ENCODE measurements around the gene FMN1.

The FMN1 gene

DNA sequence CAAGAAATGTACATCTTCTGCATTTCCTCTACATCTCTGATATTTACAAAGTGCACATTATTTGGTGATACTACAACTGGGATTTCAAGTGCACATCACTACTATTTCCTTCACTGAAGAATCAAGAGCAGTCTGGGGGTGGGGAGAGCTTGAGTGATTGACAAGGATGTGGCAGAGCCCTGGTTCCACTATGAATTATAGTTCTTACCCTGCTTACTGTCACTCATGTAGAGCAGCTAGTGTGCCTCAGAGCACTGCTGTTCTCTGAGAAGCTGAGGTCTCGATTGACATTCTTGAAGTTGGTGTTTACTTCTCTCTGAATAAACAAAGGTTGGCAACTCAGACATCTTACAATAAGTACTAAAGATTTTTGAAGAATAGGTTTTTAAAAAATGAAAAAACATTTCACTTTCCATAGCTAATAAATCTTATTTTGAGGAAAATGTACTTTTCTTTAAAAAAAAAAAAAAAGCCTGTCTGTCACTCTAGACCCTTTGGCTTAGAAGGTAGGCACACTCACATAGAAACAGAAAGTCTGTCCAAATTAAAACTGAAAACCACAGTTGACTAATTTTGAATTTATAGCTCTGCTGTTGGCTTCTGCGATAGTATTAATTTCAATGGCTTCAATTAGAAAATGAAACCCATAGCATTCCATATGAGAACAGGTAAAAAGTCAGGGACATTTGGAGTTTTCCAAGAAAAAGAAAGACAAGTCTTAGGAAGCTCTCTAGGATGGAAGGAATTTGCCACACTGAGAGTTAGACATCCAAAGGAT lies 471.2 kb downstream of the FMN1 start:
- TF ChIP-seq, protein P1, sequence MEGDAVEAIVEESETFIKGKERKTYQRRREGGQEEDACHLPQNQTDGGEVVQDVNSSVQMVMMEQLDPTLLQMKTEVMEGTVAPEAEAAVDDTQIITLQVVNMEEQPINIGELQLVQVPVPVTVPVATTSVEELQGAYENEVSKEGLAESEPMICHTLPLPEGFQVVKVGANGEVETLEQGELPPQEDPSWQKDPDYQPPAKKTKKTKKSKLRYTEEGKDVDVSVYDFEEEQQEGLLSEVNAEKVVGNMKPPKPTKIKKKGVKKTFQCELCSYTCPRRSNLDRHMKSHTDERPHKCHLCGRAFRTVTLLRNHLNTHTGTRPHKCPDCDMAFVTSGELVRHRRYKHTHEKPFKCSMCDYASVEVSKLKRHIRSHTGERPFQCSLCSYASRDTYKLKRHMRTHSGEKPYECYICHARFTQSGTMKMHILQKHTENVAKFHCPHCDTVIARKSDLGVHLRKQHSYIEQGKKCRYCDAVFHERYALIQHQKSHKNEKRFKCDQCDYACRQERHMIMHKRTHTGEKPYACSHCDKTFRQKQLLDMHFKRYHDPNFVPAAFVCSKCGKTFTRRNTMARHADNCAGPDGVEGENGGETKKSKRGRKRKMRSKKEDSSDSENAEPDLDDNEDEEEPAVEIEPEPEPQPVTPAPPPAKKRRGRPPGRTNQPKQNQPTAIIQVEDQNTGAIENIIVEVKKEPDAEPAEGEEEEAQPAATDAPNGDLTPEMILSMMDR (IDR thresholded peaks at IDR 0.05) = no peak

DNA sequence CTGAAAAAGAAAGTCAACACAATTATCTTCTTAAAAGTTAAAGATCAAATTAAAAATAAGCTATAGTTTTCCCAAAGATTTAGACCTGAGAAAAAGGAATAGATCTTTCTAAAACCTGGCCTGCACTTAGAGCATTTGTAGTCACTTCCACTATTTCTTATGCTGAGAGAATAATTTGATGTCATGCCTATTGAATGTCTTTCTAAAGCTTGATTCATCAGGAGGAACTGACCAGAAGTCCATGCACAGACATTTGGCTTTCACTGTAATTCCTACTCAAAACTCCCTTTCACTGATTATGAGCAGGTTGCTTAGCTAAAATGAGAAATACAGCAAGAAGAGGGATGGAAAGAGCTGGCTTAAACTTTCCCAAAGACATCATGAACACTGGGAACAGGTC lies 472.4 kb downstream of the FMN1 start:
- TF ChIP-seq, protein P1 (IDR thresholded peaks at IDR 0.05) = no peak

DNA sequence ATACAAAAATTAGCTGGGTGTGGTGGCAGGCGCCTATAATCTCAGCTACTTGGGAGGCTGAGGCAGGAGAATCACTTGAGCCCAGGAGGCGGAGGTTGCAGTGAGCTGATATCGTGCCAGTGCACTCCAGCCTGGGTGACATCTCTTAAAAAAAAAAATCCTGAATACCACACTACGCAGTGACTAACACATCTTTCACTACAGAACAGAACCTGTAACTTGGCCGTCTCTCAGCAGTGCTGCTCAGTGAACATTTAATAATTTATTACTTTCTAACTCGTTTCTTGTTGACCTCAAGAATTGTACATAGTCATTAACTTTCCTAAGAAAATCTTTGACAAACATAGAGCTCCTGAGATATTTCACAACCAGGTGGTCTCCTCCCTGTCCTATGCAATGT lies 472.9 kb downstream of the FMN1 start:
- TF ChIP-seq, protein P1 (IDR thresholded peaks at IDR 0.05) = no peak

DNA sequence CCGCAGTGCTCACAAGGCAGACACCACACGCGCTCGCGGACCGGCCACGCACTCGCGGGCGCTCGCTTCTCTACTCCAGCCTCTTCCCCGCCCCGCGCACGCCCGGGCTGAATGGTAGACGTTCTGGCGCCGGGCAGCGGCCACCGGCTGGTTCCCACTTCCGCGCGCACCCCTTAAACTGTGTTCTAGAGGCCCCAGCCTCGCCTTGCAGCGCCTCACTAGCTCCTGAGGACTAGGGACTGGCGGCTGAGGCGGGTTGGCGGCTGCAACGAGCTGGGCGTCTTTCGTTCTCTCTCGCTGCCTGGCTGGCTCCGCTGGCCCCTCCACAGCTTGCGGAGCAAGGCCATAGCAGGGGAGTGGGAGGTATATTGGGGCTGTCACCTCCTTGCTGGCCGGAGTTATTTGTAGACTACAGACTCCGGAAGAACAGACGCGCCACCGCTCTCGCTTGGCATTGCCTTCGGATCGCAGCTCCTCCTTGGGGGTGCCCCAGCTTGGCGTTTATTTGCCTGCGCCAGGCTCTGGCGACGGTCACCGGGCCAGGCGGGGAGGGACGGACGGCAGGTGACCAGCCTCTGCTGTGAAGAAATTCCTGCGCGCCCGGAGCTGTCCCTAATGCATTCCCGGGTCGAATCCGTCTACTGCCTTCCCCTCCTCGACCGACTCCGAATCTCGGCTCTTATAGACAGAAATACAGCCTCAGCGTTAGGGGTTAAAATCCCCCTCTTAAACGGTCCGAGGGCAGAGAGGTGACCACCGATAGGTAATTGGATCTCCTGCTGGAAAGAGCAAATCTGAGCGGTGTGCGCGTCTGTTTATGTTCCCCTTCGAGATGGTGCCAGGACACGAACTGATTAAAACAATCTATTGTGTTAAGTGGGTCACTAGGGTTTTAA lies 475.4 kb downstream of the FMN1 start:
- TF ChIP-seq, protein P1 (IDR thresholded peaks at IDR 0.05) = no peak

DNA sequence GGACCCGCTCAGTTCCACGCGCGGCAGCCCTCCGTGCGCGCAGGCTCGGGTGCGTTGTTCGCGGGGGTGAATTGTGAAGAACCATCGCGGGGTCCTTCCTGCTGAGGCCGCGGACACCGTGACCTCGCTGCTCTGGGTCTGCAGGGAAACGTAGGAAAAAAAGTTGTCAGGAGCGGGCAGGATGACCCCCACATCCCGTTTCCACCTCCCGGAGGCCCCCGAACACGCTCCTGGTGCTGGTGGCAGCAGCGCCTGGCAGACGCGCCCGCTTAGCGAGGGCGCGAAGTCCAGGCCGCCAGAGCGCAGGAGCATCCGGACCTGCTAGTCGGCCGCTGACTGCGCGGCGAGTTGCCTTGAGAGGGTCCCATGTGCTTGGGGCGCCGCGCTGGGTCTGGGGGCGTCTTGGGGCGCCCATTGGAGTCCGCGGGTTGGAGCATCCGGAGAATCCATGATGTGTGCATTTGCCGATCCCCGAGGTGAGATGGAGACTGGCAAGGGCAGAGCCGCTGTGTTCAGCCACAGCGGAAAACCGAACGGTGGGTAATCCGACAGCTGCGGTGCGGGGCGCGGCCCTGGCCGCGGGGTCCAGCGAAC lies 476.2 kb downstream of the FMN1 start:
- TF ChIP-seq, protein P1 (IDR thresholded peaks at IDR 0.05) = no peak

DNA sequence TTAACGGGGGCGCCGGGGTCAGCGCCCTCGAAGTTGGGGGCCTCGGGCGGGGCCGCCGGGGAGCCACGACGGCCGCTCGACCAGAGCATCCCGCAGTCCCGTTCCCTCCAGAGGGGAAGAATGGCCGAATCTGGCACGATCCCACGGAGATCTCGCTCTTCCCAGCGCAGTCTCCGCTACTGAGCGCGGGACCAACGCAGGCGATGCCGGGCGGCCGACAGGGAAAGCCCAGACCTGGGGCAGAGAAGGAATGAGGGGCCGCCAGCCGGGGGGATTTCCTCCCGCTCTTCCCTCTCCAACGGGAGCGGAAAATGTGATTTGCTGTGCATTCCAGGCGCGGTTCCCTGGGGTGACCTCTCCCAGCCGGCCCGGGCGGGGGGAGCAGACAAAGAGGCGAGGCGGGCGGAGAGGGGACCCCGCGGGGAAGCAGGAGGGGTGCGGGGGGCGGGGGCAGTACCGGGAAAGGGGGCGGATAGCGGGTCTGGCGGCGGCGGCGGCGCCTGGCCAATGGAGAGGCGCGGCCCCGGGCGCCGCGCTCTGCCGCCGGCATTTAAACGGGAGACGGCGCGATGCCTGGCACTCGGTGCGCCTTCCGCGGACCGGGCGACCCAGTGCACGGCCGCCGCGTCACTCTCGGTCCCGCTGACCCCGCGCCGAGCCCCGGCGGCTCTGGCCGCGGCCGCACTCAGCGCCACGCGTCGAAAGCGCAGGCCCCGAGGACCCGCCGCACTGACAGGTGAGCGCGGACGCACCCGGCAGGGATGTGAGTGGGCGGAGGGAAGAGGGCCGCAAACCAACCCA lies 476.9 kb downstream of the FMN1 start, which contains the start of gene GREM1:
TSS of gene GREM1 (plus strand) at position 579 of the 801 bp plus-strand sequence. CDS start 12,687 bp downstream, outside the sequence.
- TF ChIP-seq, protein P1 (IDR thresholded peaks at IDR 0.05) = no peak
